Measurements from ENCODE around the gene SOX1. TPM values are rescaled to one million over a fixed set of nuclear protein-coding genes. Genes with fewer than 3 reads are reported as not detected.

SOX1 gene
- total RNA-seq, 1 experiment from 2014 or later, result not detected

DNA sequence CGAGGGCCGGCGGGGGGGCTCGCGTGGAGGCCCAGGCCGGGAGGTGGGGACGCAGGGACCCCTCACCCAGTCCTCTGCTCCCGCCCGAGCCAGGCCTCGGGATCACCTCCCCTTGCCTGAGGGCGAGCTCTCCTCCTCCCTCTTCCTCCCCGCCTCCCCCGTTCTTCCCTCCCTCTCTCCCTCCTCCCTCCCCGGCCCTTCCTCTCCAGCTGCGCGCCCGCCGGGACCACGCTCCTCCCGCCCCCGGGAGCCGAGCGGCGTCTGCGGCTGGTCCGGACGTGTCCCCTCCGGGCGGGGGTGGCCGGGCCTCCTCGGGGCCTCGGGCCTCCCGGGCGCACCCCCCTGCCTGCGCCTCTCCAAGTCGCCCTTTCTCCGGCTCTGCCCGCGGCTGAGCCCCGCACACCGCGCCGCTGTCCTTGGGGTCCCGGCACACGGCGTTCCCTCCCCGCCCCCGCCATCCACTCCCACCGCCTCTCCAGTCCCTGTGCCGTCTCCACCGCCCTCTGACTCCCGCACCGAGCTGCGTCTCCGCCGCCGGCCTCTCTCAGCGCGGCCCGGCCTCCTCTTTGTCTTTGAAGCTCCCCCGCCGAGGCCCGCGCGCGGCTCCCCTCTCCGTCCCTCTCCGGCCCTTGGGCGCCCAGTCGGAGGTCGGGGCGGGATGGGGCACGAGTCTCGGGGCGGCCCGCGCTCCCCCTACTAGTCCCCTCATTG lies 5.7 kb downstream of the SOX1 start:
- no peak for DNase-seq (ENCODE audit: low read depth)

DNA sequence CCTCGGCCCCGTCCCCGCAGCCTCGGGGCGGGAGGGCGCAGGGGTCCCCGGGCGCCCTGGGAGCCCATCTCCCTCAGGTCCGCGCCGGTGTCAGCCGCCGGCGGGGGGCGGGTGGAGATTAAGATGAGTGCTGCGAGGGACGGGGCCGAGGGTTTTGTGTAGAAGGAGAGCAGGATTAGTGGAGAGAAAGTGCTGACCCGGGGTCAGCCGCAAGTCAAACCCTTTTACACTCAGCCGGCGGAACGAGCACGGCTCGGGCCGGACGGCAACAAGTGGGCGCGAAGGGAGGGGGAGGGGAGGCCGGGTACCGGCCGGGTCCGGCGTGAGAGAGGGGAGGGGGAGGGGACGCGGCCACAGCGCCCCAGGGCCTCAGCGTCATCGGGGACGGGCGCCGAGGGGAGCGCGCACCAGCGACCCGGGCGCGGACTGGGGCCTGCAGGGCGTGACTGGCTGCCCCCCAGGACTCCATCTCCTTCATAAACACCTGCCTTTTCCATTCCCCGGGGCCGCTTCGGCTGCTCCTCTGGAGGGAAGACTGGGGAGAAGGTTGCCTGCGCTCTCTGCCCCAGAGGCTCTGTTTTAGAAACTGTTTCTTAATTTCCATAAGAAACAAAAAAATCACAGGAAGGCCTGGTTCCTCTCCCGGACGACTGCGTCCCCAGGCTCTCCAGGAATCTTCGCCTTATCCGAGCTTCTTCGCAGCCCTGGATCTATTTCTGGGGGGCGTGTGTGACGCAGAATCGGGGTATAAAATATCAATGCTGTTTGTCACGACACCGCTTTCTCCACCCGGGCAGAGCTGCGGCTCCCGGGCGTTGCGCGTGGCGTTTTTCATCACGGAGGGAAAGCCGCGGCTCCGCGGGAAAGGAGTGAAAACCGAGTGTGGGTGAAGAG lies 6.5 kb downstream of the SOX1 start:
- no peak for DNase-seq (ENCODE audit: low read depth)

DNA sequence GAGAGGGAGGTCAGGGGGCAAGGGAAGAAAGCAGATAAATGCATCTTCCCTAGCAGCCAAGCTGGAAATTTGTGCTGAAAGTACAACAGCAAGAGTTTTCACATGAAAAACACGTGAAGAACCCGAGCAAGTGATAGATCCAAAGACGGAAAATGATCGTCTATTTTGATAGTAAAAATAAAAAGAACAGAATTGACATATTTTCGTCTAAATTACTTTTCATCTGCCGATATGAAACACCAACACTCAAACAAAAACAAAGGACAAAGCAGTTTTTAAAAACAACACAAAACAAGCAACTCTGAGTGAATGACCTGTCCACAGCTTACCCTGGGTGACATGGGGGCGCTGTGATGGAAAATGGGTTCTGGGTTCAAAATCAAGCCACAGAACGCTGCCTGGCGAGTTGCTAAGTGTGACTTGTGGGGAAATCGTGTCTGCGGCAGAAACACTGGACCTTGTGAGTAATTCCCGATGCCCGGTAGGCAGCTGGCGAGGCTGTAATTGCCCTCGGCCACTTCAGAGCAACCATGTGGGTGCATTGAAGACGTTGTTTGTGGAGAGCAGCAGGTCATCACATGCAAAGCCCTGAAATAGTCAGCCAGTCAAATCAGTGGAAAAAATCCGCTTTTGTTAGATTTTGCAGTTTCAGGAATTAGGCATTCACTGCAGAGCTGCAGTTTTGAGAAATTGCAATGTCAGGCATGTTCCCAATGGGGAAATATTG lies 7.4 kb downstream of the SOX1 start:
- DNase-seq (ENCODE audit: low read depth), result no peak

DNA sequence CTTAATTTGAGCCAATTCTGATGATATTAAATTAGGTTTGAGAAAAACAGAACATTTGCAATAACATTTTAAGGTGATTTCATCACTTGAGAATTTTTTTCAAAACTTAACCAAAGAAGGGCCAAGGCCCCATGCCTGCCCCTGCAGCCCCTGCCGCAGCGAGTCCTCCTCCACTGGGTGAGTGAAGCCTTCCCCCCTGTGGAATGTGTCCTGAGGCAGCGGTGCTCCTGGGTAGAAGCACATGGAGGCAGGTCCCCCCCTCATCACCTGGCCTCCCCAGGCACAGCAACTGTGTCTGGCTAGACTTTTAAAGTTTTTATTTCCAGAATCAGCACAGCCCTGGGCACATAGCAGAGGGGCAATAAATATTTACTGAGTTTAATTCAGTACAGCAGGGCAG lies 10.8 kb downstream of the SOX1 start:
- no peak for DNase-seq (ENCODE audit: low read depth)

- DNase-seq (ENCODE audit: low read depth), result no peak
Measured at GRCh38 chr13:112078216-112078615, 11.3 kb downstream of the SOX1 start.

GRCh38 chr13:112078879-112079531 lies 12.1 kb downstream of the SOX1 start:
- no peak for DNase-seq (ENCODE audit: low read depth)

- peak; percentile 3 for DNase-seq (ENCODE audit: low read depth)
Measured at GRCh38 chr13:112079696-112080095, 12.7 kb downstream of the SOX1 start.

DNA sequence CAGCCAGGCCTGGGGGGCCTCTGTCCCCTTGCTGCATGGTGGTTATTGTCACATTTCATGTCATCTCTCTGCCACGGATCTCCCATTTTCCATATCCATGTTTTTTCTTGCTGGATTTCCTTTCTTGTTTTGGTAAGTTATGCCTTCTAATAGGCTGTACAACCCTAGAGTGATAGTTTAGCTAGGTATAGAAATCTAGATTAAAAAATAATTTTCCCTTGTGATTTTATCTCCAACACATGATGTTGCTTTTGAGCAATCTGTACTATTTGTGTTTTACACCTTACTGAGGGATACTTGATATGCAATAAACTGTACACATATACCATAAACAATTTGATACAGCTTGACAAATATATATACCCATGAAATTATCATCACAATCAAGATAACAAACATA lies 17.0 kb downstream of the SOX1 start:
- DNase-seq (ENCODE audit: low read depth), result no peak

DNA sequence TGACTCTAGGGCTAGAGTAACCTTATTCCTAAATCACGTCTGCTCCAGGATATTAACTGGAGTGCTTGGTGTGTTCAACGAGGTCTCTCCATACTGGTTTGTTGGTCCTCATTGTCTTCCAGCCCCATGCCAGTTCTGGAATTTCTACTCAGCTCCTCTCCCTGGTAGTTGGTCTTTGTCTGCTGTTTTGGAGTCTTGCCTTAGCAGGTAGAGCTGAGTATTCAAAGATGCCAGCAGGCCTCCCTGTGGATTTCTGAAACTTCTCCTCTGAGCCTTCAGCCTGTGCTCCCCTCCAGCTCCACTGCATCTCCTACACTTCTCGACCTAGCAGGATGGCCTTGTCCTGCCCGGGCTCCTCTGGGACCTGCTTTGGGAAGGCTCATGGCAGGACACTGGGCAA lies 25.5 kb downstream of the SOX1 start:
- DNase-seq (ENCODE audit: low read depth), result no peak

DNA sequence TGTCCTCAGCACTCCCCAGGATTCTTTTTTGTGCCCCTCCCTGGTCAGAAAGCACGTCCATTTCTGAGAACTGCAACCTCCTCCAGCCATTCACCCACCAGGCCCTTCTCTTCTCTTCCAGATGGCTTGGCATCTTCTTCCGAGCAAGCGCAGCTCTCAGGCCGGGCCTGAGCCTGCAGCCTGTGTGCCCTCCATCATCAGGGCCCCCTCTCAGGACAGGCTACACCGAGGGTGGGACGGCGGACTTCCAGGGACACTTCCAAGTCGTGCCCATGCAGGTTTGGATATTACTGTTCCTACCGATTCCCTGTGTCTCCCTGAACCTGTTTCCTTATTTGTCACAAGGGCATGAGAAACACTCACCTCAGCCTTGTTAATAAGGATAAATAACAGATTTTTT lies 28.4 kb downstream of the SOX1 start:
- no peak for DNase-seq (ENCODE audit: low read depth)

DNA sequence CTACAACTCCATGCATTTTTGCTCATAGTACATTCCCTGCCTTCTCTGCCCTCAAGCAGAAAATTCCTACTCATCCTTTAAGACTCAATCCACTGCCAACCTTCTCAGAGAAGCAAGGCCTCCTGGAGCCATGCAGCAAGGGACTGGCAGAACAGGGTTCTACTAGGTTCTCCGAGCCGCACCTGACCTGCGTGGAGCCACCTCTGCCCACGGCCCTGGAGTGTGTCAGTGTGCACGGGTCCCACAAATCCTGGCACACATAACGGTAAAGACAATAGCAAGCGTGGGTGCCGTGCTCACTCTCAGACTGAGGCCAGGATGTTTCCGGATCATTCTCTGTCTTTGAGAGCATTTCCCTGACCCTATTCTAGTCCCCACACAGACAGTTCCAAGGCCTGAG lies 30.0 kb downstream of the SOX1 start:
- no peak for DNase-seq (ENCODE audit: low read depth)

- peak; percentile 2 for DNase-seq (ENCODE audit: low read depth)
Measured at GRCh38 chr13:112097770-112098169, 30.8 kb downstream of the SOX1 start.

DNA sequence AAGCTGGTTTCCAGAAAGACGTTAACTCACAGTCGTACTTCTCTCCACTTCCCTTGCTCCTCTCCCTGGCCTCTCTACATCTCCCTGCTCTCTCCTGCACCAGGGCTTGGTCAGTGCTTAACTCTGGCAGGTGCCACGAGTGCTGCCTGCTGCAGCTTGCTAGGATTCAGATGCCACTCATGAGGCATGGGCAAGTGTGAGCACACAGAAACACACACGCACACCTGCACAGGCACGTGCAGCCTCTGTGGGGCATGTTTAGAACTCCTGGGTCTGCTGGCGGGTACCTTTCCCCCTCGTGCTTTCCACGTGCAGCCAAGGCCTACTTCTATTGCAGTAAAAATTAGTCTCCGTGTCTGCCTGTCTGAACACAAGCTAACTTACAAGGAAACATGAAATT lies 31.8 kb downstream of the SOX1 start:
- no peak for DNase-seq (ENCODE audit: low read depth)

GRCh38 chr13:112101360-112101930 lies 34.5 kb downstream of the SOX1 start:
- no peak for DNase-seq (ENCODE audit: low read depth)

GRCh38 chr13:112102243-112102642 lies 35.3 kb downstream of the SOX1 start:
- DNase-seq (ENCODE audit: low read depth), result peak; percentile 3

DNA sequence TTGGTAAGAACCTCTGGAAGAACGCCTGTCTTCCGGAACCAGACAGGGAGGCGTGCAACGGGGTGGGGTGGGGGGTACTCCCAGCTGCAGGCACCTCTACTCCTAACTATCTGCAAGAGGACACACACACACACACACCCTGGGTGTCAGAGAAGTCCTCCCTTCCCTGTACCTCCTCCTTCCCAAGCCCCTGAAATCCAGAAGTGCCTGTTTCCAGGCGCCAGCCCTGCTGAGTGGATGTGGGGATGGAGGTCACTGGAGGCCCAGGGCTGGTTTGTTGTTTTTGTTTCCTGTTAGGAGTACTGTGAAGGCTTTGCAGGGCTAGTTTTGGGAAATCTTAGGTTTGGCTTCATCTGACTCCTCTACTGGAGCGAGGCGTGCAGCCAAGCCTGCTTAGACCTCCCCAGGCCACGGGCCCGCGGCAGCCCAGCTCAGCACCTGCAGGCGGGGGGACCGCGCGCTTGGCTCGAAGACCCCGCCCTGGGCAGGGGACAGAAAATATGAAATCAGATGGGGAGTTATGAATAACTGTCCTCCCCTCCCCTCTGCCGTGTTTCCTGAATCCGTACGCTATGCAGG lies 36.4 kb downstream of the SOX1 start:
- DNase-seq (ENCODE audit: low read depth), result no peak

DNA sequence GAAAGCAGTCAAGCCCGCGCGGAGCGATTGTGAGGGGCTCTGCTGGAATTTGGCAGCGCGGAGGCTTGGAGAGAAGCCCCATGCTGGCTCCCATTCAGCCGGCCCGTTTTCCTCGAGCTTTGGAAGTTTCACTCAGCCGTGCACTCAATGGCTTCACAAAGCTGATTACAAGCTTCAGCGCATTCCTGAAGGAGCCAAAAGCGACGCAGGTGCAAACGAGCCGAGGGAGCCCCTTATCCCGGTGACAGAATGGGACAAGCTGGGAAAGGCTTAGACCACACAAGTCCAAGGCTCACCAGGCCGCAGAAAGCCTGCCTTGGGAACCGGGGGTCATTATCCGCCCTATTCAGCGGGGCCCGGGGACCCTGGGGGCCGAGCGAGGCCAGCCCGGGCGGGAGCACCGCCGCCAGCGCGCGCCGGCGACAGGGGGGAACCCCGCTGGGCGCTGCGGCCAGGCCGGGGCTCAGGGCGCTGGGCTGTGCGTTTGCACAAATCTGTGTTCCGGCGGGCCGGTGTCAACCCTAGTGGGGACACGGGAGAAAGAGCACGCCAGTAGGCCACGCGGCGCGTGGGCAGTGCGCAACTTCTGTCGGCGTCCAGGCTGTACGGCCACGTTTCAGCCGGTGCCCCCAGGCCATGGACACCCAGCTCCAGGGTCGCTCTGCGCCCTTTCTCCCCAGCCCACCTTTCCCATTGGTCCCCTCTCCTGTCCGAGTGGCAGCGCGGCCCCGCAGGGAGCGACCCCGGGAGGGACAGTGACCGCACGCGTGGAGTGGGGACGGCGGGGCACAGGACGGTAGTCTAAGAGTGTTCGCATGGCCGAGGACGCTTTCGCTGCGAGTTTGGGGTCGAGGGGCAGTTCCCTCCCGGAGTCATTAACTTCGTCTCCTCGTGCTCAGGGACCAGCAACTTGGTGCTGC lies 37.3 kb downstream of the SOX1 start:
- DNase-seq (ENCODE audit: low read depth), result no peak

- DNase-seq (ENCODE audit: low read depth), result no peak
Measured at GRCh38 chr13:112104881-112105234, 37.9 kb downstream of the SOX1 start.

DNA sequence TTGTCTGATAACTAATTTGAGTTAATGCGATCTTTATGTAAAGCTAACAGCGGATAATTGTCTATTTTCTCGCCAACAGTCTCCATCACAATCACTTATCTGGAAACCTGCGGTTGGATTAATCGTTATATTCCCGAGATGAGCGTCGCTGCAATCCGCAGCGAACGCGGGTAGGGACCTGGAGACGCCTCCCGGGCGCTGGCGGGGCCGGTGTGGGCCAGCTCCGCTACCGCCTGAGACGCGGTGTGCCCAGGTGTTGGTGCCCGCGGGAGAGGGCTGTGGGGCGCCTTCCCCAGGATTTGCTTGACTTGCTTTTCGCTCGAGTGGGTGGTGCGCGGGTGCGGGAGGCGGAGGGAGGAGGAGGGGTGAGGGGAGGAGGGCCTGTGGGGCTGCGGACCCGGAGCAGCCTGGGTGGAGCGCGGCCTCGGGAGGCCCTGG lies 38.3 kb downstream of the SOX1 start:
- no peak for DNase-seq (ENCODE audit: low read depth)

DNA sequence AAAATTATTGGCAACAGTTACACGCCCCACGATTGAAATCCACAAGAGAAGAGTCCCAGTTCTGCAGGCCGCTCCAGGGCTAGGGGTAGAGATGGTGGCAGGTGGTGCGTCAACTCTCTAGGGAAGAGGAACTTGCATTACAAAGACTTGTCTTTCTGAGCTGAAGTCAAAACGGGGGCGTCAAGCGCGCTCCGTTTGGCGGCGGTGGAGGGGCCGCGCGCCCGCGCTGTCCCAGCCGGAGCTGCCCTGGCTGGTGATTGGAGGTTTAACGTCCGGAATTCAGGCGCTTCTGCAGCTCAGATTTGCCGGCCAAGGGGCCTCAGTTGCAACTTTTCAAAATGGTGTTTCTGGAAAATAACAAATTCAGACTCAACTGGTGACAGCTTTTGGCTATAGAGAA lies 38.9 kb downstream of the SOX1 start:
- DNase-seq (ENCODE audit: low read depth), result no peak
